ENCODE data around the gene SSBP3. TPM values are rescaled to one million over a fixed set of nuclear protein-coding genes. Genes with fewer than 3 reads are reported as not detected.

The SSBP3 gene
- total and polyA plus RNA-seq, 2 donors, result 21.7 to 59.1 TPM

DNA sequence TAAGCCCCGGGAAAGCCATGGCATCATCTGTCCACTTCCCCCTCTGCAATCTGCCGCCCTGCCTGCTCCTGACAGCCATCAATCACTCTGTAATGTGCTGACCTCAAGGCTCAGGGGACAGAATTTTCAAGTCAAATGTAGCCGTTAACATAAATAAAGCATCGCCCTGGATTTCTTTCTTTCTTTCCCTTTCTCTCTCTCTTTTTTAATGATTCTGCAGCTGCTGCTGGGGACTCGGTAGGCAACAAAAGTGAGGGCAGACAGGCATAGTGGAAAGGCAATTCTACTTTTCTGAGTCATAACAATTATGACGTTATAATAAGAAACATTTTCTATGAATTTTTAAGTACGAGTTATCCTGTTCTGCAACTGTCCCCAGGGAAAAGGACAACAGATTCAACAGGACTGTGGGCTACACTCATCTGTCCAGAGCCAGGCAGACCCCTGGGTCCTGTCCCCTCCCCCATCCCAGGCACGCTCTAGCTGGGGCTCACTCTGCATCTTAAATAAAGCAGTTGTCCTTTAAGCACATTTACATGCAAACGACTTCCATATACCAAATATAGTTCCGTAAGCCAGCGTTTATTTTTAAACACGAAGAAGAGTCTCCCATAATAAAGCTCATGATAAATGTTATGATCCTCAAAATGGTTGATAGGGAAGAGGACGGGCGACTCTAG, 78.7 kb downstream of the SSBP3 start:
- no peak for DNase-seq (ENCODE audit: extremely low spot score)
- Histone ChIP-seq H3K27ac (ENCODE audit: low read depth) (peak overlapping the region; percentile 70), H3K36me3 (ENCODE audit: insufficient read depth) (no peaks in the 10 kb centered on the region), H3K4me1 (ENCODE audit: insufficient read depth) (no peaks in the 10 kb centered on the region), H3K4me3 (ENCODE audit: low read depth, low read length) (no peak overlapping the region)
- WGBS, result 36% methylated on average over 14 of the region's 14 CpGs

GRCh38 chr1:54326543-54327385, 79.4 kb downstream of the SSBP3 start:
- Histone ChIP-seq H3K4me3 (ENCODE audit: low read depth, low read length) (no peak overlapping the region), H3K36me3 (ENCODE audit: insufficient read depth) (no peaks in the 10 kb centered on the region), H3K27ac (ENCODE audit: low read depth) (peak overlapping the region; percentile 70), H3K4me1 (ENCODE audit: insufficient read depth) (no peaks in the 10 kb centered on the region)
- DNase-seq (ENCODE audit: extremely low spot score), result no peak
- WGBS, result 35% methylated on average over 12 of the region's 12 CpGs

GRCh38 chr1:54325703-54326461, 80.3 kb downstream of the SSBP3 start:
- Histone ChIP-seq H3K4me3 (ENCODE audit: low read depth, low read length) (no peak overlapping the region), H3K4me1 (ENCODE audit: insufficient read depth) (no peaks in the 10 kb centered on the region), H3K36me3 (ENCODE audit: insufficient read depth) (no peaks in the 10 kb centered on the region), H3K27ac (ENCODE audit: low read depth) (peak overlapping the region; percentile 57)
- 61% methylated on average over 20 of the region's 20 CpGs for WGBS
- DNase-seq (ENCODE audit: extremely low spot score), result no peak

DNA sequence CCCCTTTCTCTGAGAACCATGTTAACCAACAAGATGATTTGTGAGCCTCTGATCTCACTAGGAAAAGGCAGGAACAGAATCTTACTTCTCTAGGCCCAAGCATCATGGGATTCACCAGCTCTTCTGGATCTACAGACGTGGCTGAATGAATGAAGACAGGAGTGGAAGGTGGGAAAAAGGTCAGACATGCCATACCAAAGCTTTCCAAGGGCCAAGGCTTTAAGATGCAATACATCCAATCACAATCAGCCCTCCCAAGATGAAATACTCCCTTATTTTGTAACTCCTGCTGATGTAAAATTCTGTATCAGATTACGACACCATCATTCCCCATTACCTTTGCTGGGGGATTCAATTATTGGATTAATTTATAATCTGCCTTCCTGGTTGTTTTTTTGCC, 80.9 kb downstream of the SSBP3 start:
- H3K27ac ChIP-seq (ENCODE audit: low read depth), result peak overlapping the region; percentile 62
- H3K4me3 ChIP-seq (ENCODE audit: low read depth, low read length), result no peak overlapping the region
- H3K36me3 ChIP-seq (ENCODE audit: insufficient read depth), result no peaks in the 10 kb centered on the region
- no peak for DNase-seq (ENCODE audit: extremely low spot score)
- no peaks in the 10 kb centered on the region for H3K4me1 ChIP-seq (ENCODE audit: insufficient read depth)
- WGBS, result 66% methylated on average over 2 of the region's 2 CpGs

DNA sequence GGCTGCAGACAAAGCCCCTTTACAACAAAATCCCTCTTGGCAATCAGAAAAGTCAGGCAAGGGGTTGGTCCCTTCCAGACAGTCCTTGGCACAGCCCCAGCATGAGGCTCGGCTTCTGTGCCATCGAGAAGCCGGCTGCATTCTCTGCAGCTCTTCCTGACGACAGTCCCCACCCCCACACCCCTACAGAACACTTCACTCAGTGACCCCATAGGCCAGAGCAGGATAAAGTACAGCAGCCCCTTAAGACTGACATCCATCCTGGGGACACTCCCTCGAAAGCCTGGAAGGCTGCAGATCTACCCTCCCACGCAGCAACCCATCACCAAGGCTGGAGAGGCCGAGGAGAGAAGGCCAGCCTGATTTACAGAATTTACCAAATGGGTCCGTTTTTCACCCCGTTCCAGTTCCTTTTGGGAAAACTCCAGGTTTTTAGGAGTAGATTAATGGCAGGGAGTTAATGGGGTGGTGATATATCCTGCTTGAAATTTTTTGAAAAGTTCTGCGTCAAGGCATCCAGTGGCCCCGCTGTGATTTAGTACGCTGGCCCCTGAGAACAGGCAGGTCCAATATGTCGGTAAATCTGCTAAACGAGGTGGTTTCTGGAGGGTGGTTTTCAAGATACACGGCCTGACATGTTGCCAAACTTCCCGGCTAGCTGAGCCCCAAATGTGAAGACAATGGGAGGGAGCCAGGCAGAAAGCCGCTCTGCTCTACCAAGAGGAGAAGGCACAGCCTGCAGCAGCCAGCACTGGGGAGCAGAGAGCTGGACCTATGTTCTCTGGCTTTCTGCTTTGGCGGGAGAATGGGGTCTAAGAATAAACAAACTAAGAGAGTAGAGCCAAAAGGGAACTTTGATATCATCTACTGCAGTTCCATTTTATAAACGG, 81.7 kb downstream of the SSBP3 start:
- peak overlapping the region; percentile 62 for H3K27ac ChIP-seq (ENCODE audit: low read depth)
- H3K36me3 ChIP-seq (ENCODE audit: insufficient read depth), result no peaks in the 10 kb centered on the region
- no peak overlapping the region for H3K4me3 ChIP-seq (ENCODE audit: low read depth, low read length)
- DNase-seq (ENCODE audit: extremely low spot score), result no peak
- WGBS, result 21% methylated on average over 19 of the region's 19 CpGs
- no peaks in the 10 kb centered on the region for H3K4me1 ChIP-seq (ENCODE audit: insufficient read depth)

GRCh38 chr1:54323921-54324250, 82.3 kb downstream of the SSBP3 start:
- Histone ChIP-seq H3K4me1 (ENCODE audit: insufficient read depth) (no peaks in the 10 kb centered on the region), H3K27ac (ENCODE audit: low read depth) (no peak overlapping the region), H3K36me3 (ENCODE audit: insufficient read depth) (no peaks in the 10 kb centered on the region), H3K4me3 (ENCODE audit: low read depth, low read length) (no peak overlapping the region)
- no peak for DNase-seq (ENCODE audit: extremely low spot score)
- WGBS, result 34% methylated on average over 6 of the region's 6 CpGs

DNA sequence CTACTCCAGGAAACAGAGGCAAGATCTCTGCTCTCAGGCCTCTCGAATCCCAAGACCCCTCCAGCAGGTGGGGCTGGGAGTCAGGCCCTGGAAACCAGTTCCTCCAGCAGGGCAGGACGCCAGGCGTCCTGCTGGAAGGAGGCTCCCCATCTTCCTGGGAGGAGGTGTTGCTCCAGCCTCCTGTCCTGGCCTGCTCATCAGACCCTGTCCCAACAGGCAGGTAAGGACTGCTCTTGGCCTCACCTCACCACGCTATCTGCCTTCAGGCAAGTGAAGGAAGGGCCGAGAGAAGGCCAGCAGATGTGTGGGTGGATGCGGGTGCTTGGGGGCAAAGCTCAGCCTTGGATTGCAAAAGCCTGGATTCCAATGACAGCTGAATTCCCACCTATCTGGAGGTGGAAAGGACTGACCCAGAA, 82.9 kb downstream of the SSBP3 start:
- H3K4me1 ChIP-seq (ENCODE audit: insufficient read depth), result no peaks in the 10 kb centered on the region
- no peak overlapping the region for H3K27ac ChIP-seq (ENCODE audit: low read depth)
- H3K4me3 ChIP-seq (ENCODE audit: low read depth, low read length), result no peak overlapping the region
- 52% methylated on average over 6 of the region's 6 CpGs for WGBS
- DNase-seq (ENCODE audit: extremely low spot score), result no peak
- no peaks in the 10 kb centered on the region for H3K36me3 ChIP-seq (ENCODE audit: insufficient read depth)

GRCh38 chr1:54318246-54318814, 87.9 kb downstream of the SSBP3 start:
- 89% methylated on average over 4 of the region's 4 CpGs for WGBS
- peaks cover 3% of the 10 kb centered on the region for H3K4me1 ChIP-seq (ENCODE audit: insufficient read depth)

DNA sequence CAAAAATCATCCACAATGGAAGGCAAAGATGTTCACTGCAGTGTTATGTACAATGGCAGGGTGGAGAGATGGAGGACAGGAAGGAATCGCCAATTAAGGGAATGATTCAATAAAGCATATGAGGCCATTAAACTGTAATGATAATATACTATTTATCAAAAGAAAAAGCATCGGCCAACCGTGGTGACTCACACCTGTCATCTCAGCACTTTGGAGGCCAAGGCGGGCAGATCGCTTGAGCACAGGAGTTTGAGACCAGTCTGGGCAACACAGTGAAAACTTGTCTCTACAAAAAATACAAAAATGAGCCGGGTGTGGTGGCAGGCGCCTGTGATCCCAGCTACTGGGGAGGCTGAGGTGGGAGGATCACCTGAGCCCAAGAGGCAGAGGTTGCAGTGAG, 89.1 kb downstream of the SSBP3 start:
- no peak overlapping the region for H3K27ac ChIP-seq (ENCODE audit: low read depth)
- WGBS, result 86% methylated on average over 7 of the region's 7 CpGs
- no peak for DNase-seq (ENCODE audit: extremely low spot score)
- H3K4me3 ChIP-seq (ENCODE audit: low read depth, low read length), result no peak overlapping the region
- no peaks in the 10 kb centered on the region for H3K36me3 ChIP-seq (ENCODE audit: insufficient read depth)
- H3K4me1 ChIP-seq (ENCODE audit: insufficient read depth), result peaks cover 3% of the 10 kb centered on the region

More at GRCh38 chr1:54318246-54318814, 87.9 kb downstream of the SSBP3 start:
- no peak for DNase-seq (ENCODE audit: extremely low spot score)
- Histone ChIP-seq H3K4me3 (ENCODE audit: low read depth, low read length) (no peak overlapping the region), H3K36me3 (ENCODE audit: insufficient read depth) (no peaks in the 10 kb centered on the region), H3K27ac (ENCODE audit: low read depth) (no peak overlapping the region)

GRCh38 chr1:54315099-54315498, 91.1 kb downstream of the SSBP3 start:
- 84% methylated on average over 4 of the region's 4 CpGs for WGBS
- DNase-seq (ENCODE audit: extremely low spot score), result no peak
- Histone ChIP-seq H3K27ac (ENCODE audit: low read depth) (no peak overlapping the region), H3K4me1 (ENCODE audit: insufficient read depth) (peaks cover 3% of the 10 kb centered on the region), H3K36me3 (ENCODE audit: insufficient read depth) (no peaks in the 10 kb centered on the region), H3K4me3 (ENCODE audit: low read depth, low read length) (no peak overlapping the region)

DNA sequence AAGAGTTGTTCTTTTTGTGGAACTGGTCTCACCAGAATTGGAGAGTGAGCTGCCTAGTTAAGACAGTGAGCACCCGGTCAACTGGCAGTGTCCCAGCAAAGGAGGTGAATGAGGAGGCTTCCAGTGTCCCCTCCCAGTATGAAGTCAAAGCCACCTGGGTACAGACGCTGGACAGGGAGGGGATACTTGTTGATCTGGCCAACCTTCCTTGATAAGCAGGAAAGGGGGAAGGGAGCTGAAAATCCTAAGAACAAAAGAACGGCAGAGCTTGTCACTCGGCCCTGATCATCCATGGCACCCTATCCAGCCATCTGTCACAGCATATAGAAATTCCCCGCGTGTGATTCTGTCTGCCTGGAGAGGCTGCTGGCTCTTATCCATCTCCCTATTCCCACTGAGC, 91.5 kb downstream of the SSBP3 start:
- Histone ChIP-seq H3K4me3 (ENCODE audit: low read depth, low read length) (no peak overlapping the region), H3K4me1 (ENCODE audit: insufficient read depth) (peaks cover 3% of the 10 kb centered on the region), H3K36me3 (ENCODE audit: insufficient read depth) (no peaks in the 10 kb centered on the region), H3K27ac (ENCODE audit: low read depth) (no peak overlapping the region)
- WGBS, result 39% methylated on average over 6 of the region's 6 CpGs
- no peak for DNase-seq (ENCODE audit: extremely low spot score)

DNA sequence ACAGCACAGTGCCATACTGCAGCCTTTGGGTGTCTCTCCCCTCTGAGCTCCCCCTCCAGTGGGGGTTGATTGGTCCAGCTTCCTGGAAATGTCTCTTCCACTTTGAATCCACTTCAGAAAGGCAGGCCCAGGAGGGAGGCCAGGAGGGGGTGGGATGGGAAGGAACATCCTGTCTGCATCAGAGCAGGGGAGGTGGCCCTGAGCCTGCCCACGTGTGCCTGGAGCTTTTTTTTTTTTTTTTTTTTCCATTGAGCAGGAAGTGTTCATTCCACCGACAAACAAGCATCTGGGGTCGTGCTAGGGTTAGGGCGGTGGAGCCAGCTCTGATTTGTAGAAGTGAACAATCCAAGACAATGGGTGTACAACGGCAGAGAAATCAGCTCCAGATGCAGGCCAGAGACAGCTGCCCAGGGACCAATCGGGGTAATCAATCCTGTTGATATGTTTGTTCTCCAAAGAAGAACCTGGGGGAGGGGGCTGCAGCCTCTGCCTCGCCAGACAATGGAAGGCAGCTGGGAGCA, 93.3 kb downstream of the SSBP3 start:
- no peak for DNase-seq (ENCODE audit: extremely low spot score)
- Histone ChIP-seq H3K27ac (ENCODE audit: low read depth) (no peak overlapping the region), H3K4me1 (ENCODE audit: insufficient read depth) (peaks cover 3% of the 10 kb centered on the region), H3K36me3 (ENCODE audit: insufficient read depth) (no peaks in the 10 kb centered on the region), H3K4me3 (ENCODE audit: low read depth, low read length) (no peak overlapping the region)
- whole genome bisulfite sequencing, result 34% methylated on average over 7 of the region's 7 CpGs

Measured in urinary bladder (tissue), 4 donors.